ENCODE results near the gene FEZF2. TPM values are rescaled to one million over a fixed set of nuclear protein-coding genes. Genes with fewer than 3 reads are reported as not detected.

Gene FEZF2
- total RNA-seq, 2 donors from 2014 or later = not detected

DNA sequence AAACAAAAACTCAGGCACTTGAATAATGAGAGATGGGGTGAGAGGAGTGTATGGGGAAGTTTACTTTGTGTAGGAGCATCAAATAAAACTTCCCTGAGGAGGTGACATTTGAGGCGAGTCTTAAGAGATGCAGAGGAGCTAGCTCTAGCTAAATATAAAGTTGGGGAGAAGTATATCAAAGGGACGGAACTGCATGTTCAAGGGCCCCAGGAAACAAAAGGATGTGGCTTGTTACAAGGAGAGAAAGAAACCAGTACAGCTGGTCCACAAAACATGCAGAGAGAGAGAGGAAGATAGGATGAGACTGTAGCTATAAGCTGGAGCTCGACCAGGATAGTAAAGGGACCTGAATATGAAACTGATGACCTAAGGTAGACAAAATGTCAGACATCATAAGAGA is 17.6 kb downstream of the FEZF2 start:
- H3K4me3 ChIP-seq = no peak overlapping the region
- H3K4me1 ChIP-seq = no peaks in the 10 kb centered on the region
- ATAC-seq (no peak), DNase-seq (no peak)
- no peak for TF ChIP-seq POLR2A (IDR thresholded peaks at IDR 0.05)
- TF ChIP-seq, protein P1, sequence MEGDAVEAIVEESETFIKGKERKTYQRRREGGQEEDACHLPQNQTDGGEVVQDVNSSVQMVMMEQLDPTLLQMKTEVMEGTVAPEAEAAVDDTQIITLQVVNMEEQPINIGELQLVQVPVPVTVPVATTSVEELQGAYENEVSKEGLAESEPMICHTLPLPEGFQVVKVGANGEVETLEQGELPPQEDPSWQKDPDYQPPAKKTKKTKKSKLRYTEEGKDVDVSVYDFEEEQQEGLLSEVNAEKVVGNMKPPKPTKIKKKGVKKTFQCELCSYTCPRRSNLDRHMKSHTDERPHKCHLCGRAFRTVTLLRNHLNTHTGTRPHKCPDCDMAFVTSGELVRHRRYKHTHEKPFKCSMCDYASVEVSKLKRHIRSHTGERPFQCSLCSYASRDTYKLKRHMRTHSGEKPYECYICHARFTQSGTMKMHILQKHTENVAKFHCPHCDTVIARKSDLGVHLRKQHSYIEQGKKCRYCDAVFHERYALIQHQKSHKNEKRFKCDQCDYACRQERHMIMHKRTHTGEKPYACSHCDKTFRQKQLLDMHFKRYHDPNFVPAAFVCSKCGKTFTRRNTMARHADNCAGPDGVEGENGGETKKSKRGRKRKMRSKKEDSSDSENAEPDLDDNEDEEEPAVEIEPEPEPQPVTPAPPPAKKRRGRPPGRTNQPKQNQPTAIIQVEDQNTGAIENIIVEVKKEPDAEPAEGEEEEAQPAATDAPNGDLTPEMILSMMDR (IDR thresholded peaks at IDR 0.05) = no peak
- no peaks in the 10 kb centered on the region for H3K9me3 ChIP-seq
- WGBS, 2 donors = 57 to 65% methylated on average over 3 of the region's 3 CpGs
- H3K36me3 ChIP-seq (replicated peaks in 1 of 2; ENCODE audit: insufficient read depth in 1 of 2, low read depth in 2 of 2) = no peaks in the 10 kb centered on the region
- H3K27me3 ChIP-seq = no peaks in the 10 kb centered on the region
- intact Hi-C loops (cut with DNase I) = no loop called here
- H3K27ac ChIP-seq = no peak overlapping the region

GRCh38 chr3:62343755-62344154 is 29.6 kb downstream of the FEZF2 start:
- TF ChIP-seq POLR2A (IDR thresholded peaks at IDR 0.05) = no peak
- TF ChIP-seq, protein P1 (IDR thresholded peaks at IDR 0.05) = no peak
- Histone ChIP-seq H3K4me3 (no peak overlapping the region), H3K27me3 (no peaks in the 10 kb centered on the region), H3K27ac (no peak overlapping the region), H3K4me1 (no peaks in the 10 kb centered on the region), H3K36me3 (replicated peaks in 1 of 2; ENCODE audit: insufficient read depth in 1 of 2, low read depth in 2 of 2) (no peaks in the 10 kb centered on the region), H3K9me3 (no peaks in the 10 kb centered on the region)
- DNase-seq (no peak), ATAC-seq (no peak)
- intact Hi-C loops (cut with DNase I) = no loop called here
- 72 to 76% methylated on average over 2 of the region's 2 CpGs for WGBS, 2 donors

- Histone ChIP-seq H3K4me3 (no peak overlapping the region), H3K9me3 (no peaks in the 10 kb centered on the region), H3K27me3 (no peaks in the 10 kb centered on the region), H3K36me3 (replicated peaks in 1 of 2; ENCODE audit: insufficient read depth in 1 of 2, low read depth in 2 of 2) (no peaks in the 10 kb centered on the region), H3K27ac (no peak overlapping the region), H3K4me1 (no peaks in the 10 kb centered on the region)
- no peak for ATAC-seq
- TF ChIP-seq, protein P1 (IDR thresholded peaks at IDR 0.05) = no peak
- no peak for TF ChIP-seq POLR2A (IDR thresholded peaks at IDR 0.05)
- intact Hi-C loops (cut with DNase I) = no loop called here
- 96 to 97% methylated on average over 3 of the region's 3 CpGs for WGBS, 2 donors
- DNase-seq = no peak
Measured at GRCh38 chr3:62335196-62335595, 38.2 kb downstream of the FEZF2 start.

- no peaks in the 10 kb centered on the region for H3K4me1 ChIP-seq
- DNase-seq (peak in 1 of 4 donors; percentile 6), ATAC-seq (no peak)
- intact Hi-C loops (cut with DNase I) = no loop called here
- 47 to 49% methylated on average over 2 of the region's 2 CpGs for WGBS, 2 donors
- no peak for TF ChIP-seq POLR2A (IDR thresholded peaks at IDR 0.05)
- TF ChIP-seq, protein P1 (IDR thresholded peaks at IDR 0.05) = peak; percentile 7 to 51 (median 46)
- H3K27me3 ChIP-seq = no peaks in the 10 kb centered on the region
- no peak overlapping the region for H3K27ac ChIP-seq
- H3K9me3 ChIP-seq = no peaks in the 10 kb centered on the region
- H3K36me3 ChIP-seq (replicated peaks in 1 of 2; ENCODE audit: insufficient read depth in 1 of 2, low read depth in 2 of 2) = no peaks in the 10 kb centered on the region
- H3K4me3 ChIP-seq = no peak overlapping the region
Measured at GRCh38 chr3:62332835-62333244, 40.5 kb downstream of the FEZF2 start.

DNA sequence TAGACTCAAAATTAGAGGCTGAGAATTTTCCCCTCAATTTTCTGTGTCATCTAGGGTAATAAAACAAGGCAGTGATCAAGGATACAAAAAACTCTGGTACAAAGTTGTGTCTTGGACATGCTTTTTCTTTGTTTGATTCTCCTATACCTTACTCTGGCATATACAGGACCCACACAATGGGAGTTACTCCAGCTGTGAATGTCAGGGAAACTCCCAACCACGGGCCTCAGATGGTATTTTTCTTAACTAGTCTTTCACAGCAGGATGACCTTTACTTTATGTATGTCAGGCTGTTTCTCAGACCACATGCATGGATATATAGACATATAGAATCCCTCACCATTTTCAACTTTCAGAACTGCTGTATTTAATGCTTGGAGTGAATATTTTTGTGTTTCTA is 41.3 kb downstream of the FEZF2 start:
- ATAC-seq (no peak), DNase-seq (no peak)
- intact Hi-C loops (cut with DNase I) = no loop called here

More for the DNA sequence above, 41.3 kb downstream of the FEZF2 start:
- Histone ChIP-seq H3K4me1 (no peaks in the 10 kb centered on the region), H3K9me3 (no peaks in the 10 kb centered on the region), H3K4me3 (no peak overlapping the region), H3K36me3 (replicated peaks in 1 of 2; ENCODE audit: insufficient read depth in 1 of 2, low read depth in 2 of 2) (no peaks in the 10 kb centered on the region), H3K27ac (no peak overlapping the region), H3K27me3 (no peaks in the 10 kb centered on the region)
- TF ChIP-seq, protein P1 (IDR thresholded peaks at IDR 0.05) = no peak
- TF ChIP-seq POLR2A (IDR thresholded peaks at IDR 0.05) = no peak
- 70 to 76% methylated on average over 1 of the region's 1 CpG for WGBS, 2 donors
